Testis (tissue), 3 donors: ENCODE measurements around the gene RHBDD1. TPM values are rescaled to one million over a fixed set of nuclear protein-coding genes. Genes with fewer than 3 reads are reported as not detected.

Experiments
- DNase-seq: peaks from one replicate; pipeline ENCODE4 v3.0.0-alpha.2; 2019
- H3K27ac ChIP-seq, 2 donors: fragments of 200-600 bp; sonication (generic); one replicate each; pipeline ENCODE4 v1.5.1; 2019
- H3K27me3 ChIP-seq: fragments of 200-600 bp; sonication (generic); one replicate; pipeline ENCODE4 v1.5.1; 2019
- H3K36me3 ChIP-seq: fragments of 200-600 bp; sonication (generic); one replicate; pipeline ENCODE4 v1.5.1; 2017; ENCODE audit warnings: low read depth; ENCODE audit errors: missing control alignments
- H3K4me1 ChIP-seq: fragments of 200-600 bp; sonication (generic); one replicate; pipeline ENCODE4 v1.5.1; 2019
- H3K4me3 ChIP-seq, 2 donors: fragments of 200-600 bp; sonication (generic); one replicate each; pipeline ENCODE4 v1.5.1; 2017 to 2019
- H3K9me3 ChIP-seq: fragments of 200-600 bp; sonication (generic); one replicate; pipeline ENCODE4 v1.5.1; 2017
- POLR2A ChIP-seq: fragments of 450-650 bp; IDR thresholded peaks from one replicate; pipeline ENCODE4 v1.6.1; 2017; ENCODE audit warnings: antibody characterized with exemption, mild to moderate bottlenecking, moderate library complexity
- WGBS, 2 donors: methylation state at CpG; one replicate each; pipeline ENCODE4 v1.1.5; 2018; 5-methylcytosine and 5-hydroxymethylcytosine counted together
- intact Hi-C: fragments of 100-400 bp; cut with DNase I; formaldehyde crosslinking; loops from one replicate; pipeline ENCODE4 v1.15.1; 2023; ENCODE audit warnings: low total_unique reads
- polyA plus RNA-seq: library from polyadenylated mRNA; stranded (reverse); fragments of 350-450 nt; fragmentation: Illumina TruSeq; extraction: RNeasy Lipid Tissue Mini Kit (QIAGEN cat#74804); gene quantifications from one replicate; pipeline ENCODE4 v1.2.3, GENCODE V29; 2014; ENCODE audit warnings: low read depth, low replicate concordance; ENCODE audit not compliant: insufficient read depth
- total RNA-seq, 2 donors: library from RNA; depleted of rRNA; stranded (reverse); fragments of >200 nt; gene quantifications; one replicate each; pipeline ENCODE4 v1.2.3, GENCODE V29; 2016
- TF ChIP-seq, protein P1 (sequence below), 3 experiments: fragments of 450-650 bp in 2 of 3; fragments of 200-600 bp in 1 of 3; sonication (generic) in 1 of 3; IDR thresholded peaks; one replicate each; pipeline ENCODE4 v1.5.1; 2016 to 2019; ENCODE audit warnings: antibody characterized with exemption in 3 of 3, mild to moderate bottlenecking in 2 of 3, moderate library complexity in 1 of 3

RHBDD1 gene
- total and polyA plus RNA-seq, 3 donors from 2014 or later, result 38.0 to 49.8 (median 43.4) TPM

DNA sequence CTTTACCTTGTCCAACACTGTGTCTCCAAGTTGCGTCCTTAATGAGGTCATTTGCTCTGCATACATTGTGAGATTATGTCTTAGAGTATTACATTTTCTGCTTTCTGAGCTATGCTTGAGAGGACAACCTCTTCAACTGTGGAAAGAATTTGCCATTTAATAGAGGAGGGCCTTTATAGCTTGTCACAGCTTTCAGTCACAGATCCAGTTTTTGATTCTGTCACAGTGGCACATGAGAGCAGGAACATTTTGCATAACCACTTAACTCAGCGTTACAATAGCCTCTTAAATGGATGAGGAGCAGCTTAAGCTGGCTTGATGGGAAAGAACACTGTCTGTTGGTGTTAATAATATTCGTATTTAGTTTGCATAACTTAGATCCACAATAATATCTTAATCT lies 63.0 kb downstream of the RHBDD1 start:
- no peaks in the 10 kb centered on the region for H3K27me3 ChIP-seq
- intact Hi-C loops, result no loop called here
- no peaks in the 10 kb centered on the region for H3K36me3 ChIP-seq
- no peak overlapping the region for H3K27ac ChIP-seq
- DNase-seq, result no peak
- TF ChIP-seq, protein P1, sequence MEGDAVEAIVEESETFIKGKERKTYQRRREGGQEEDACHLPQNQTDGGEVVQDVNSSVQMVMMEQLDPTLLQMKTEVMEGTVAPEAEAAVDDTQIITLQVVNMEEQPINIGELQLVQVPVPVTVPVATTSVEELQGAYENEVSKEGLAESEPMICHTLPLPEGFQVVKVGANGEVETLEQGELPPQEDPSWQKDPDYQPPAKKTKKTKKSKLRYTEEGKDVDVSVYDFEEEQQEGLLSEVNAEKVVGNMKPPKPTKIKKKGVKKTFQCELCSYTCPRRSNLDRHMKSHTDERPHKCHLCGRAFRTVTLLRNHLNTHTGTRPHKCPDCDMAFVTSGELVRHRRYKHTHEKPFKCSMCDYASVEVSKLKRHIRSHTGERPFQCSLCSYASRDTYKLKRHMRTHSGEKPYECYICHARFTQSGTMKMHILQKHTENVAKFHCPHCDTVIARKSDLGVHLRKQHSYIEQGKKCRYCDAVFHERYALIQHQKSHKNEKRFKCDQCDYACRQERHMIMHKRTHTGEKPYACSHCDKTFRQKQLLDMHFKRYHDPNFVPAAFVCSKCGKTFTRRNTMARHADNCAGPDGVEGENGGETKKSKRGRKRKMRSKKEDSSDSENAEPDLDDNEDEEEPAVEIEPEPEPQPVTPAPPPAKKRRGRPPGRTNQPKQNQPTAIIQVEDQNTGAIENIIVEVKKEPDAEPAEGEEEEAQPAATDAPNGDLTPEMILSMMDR (IDR thresholded peaks at IDR 0.05), result no peak
- no peak for TF ChIP-seq POLR2A
- H3K4me1 ChIP-seq, result no peaks in the 10 kb centered on the region
- 95 to 96% methylated on average over 3 of the region's 3 CpGs for WGBS, 2 donors
- H3K4me3 ChIP-seq, result no peak overlapping the region
- no peaks in the 10 kb centered on the region for H3K9me3 ChIP-seq

DNA sequence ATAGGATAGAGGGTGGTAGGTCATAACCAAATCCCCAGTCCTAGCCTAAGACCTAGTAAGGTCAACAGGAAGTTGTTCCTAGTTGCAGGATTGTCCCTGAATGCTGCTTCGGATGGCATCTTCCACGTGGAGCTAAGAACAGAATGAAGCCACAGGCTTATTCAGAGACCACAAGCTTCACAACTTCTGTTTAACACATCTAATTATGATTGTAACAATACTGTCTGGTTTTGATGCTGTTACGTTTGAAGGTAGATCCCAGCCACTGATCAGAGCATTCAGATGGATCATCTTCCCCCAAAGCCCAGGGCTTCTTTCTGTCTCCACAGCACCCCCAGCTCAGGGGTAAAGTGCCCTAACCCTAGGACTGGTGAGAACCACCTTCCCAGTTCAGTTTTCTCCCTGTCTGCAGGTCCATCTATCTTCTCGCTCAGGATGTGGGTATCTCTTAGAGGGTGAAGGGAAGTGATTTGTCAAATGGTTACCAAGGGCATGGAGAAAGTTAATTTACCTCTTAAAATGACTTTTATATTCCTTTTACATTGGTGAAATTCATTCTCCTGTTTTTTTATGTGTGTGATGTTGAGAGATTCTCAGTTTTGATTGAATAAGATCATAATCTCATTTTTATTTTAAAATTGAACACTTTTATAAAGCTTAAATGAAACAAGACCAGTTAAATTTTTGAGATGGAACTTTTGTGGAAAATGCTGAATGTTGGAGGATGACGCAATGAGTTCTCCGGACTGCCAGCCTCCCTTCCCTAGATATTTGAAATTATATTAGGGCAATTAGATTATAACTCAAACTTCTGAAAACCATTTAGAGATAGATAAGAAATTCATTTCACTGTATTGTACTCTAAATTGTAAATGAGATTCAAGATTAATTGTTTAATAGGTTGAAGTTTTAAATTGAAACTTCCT lies 66.5 kb downstream of the RHBDD1 start:
- H3K9me3 ChIP-seq, result no peaks in the 10 kb centered on the region
- no peaks in the 10 kb centered on the region for H3K27me3 ChIP-seq
- no peak overlapping the region for H3K27ac ChIP-seq
- 92 to 95% methylated on average over 6 of the region's 6 CpGs for WGBS, 2 donors
- intact Hi-C loops, result no loop called here
- DNase-seq, result no peak
- no peaks in the 10 kb centered on the region for H3K4me1 ChIP-seq
- no peak overlapping the region for H3K4me3 ChIP-seq
- TF ChIP-seq, protein P1 (IDR thresholded peaks at IDR 0.05), result no peak
- no peak for TF ChIP-seq POLR2A
- no peaks in the 10 kb centered on the region for H3K36me3 ChIP-seq

DNA sequence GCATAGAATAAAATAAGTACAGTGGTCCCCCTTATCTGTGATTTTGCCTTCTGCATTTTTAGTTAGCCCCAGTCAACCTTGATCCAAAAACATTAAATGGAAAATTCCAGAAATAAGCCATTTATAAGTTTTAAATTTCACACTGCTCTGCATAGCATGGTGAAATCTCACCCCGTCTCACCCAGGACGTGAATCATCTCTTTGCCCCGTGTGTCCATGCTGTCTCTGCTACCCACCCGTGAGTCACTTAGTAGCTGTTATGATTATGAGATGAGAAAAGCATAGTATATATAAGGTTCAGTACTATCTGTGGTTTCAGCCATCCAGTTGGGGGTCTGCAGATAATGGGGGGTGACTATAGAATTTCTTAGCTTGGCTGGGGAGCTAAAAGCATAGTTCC lies 67.3 kb downstream of the RHBDD1 start:
- DNase-seq, result no peak
- no peaks in the 10 kb centered on the region for H3K27me3 ChIP-seq
- TF ChIP-seq POLR2A, result no peak
- TF ChIP-seq, protein P1 (IDR thresholded peaks at IDR 0.05), result no peak
- H3K9me3 ChIP-seq, result no peaks in the 10 kb centered on the region
- H3K36me3 ChIP-seq, result no peaks in the 10 kb centered on the region
- H3K4me1 ChIP-seq, result no peaks in the 10 kb centered on the region
- whole genome bisulfite sequencing, 2 donors, result 92 to 94% methylated on average over 4 of the region's 4 CpGs
- no peak overlapping the region for H3K4me3 ChIP-seq
- intact Hi-C loops, result no loop called here
- H3K27ac ChIP-seq, result no peak overlapping the region

DNA sequence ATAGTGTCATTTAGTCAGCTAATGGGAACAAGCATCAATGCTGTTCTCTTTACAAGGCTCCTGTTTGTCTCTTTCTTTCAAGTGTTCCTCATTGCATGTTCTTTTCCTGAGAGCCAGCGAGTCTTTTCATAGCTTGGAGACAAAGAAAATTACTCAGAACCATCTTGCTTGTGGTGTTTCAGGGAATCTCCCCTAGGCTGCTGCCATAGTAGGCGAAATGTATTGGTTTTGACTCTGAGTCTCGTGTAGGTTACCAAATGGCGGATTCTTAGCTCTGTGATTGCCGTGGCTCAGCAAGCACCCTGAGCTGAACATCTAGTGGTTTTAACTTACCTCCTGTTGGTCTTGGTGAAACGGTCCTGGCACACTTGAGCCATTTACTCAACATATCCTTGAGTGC lies 68.7 kb downstream of the RHBDD1 start:
- DNase-seq, result no peak
- 86 to 98% methylated on average over 6 of the region's 6 CpGs for WGBS, 2 donors
- Histone ChIP-seq H3K27ac (no peak overlapping the region), H3K27me3 (no peaks in the 10 kb centered on the region), H3K36me3 (no peaks in the 10 kb centered on the region), H3K4me1 (no peaks in the 10 kb centered on the region), H3K4me3 (no peak overlapping the region), H3K9me3 (no peaks in the 10 kb centered on the region)
- intact Hi-C loops, result no loop called here
- TF ChIP-seq, protein P1 (IDR thresholded peaks at IDR 0.05), result no peak
- TF ChIP-seq POLR2A, result no peak

DNA sequence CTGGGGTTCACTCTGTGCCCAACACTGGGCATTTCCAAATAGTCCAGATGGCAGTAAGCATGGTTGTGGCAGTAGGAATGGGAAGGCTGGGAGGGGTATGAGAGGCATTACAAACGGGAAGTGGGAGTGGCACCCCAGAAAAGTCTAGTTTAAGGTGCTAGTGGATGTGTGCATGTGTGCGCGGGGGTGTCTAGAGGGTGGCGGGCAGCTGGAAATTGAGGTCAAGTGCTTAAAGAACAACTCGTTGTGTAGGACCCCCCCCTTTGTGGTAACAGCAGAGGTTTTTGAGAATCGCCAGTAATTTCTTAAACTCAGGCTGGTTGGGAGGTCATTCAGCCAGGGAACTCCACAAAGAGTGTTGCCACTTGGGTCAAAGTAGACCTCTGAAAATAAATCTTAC lies 69.9 kb downstream of the RHBDD1 start:
- no peak overlapping the region for H3K27ac ChIP-seq
- H3K4me1 ChIP-seq, result no peaks in the 10 kb centered on the region
- no peaks in the 10 kb centered on the region for H3K27me3 ChIP-seq
- no peaks in the 10 kb centered on the region for H3K9me3 ChIP-seq
- 80 to 90% methylated on average over 6 of the region's 6 CpGs for WGBS, 2 donors
- DNase-seq, result no peak
- no peaks in the 10 kb centered on the region for H3K36me3 ChIP-seq
- intact Hi-C loops, result no loop called here
- TF ChIP-seq POLR2A, result no peak
- TF ChIP-seq, protein P1 (IDR thresholded peaks at IDR 0.05), result no peak
- H3K4me3 ChIP-seq, result no peak overlapping the region
